Aorta (tissue), 5 donors: ENCODE results near the gene SURF4. TPM values are rescaled to one million over a fixed set of nuclear protein-coding genes. Genes with fewer than 3 reads are reported as not detected.

Experiments
- ATAC-seq: fragments of 200-7000 bp; cut with Tn5 transposase; one replicate; pipeline ENCODE4 v1.9.1; 2022; ENCODE audit warnings: moderate library complexity; ENCODE audit not compliant: low FRiP score
- DNase-seq, 2 donors: peaks; one replicate each; pipeline ENCODE4 v3.0.0-alpha.2; 2020
- H3K27ac ChIP-seq, 2 donors: one replicate each; pipeline ENCODE4 v1.5.1; 2013; ENCODE audit warnings: low read length in 2 of 2, mild to moderate bottlenecking in 2 of 2, moderate library complexity in 2 of 2, control low read depth in 1 of 2, inconsistent platforms in 1 of 2, low read depth in 1 of 2
- H3K27me3 ChIP-seq, 2 donors: one replicate each; pipeline ENCODE4 v1.6.1; 2013; ENCODE audit warnings: control low read depth in 1 of 2, low read length in 1 of 2, mild to moderate bottlenecking in 1 of 2, moderate library complexity in 1 of 2; ENCODE audit not compliant: insufficient read depth in 2 of 2, control insufficient read depth in 1 of 2
- H3K36me3 ChIP-seq, 2 donors: one replicate each; pipeline ENCODE4 v1.6.1; 2013; ENCODE audit warnings: control low read depth in 1 of 2, low read length in 1 of 2, mild to moderate bottlenecking in 1 of 2; ENCODE audit not compliant: insufficient read depth in 2 of 2, control insufficient read depth in 1 of 2
- H3K4me1 ChIP-seq, 2 donors: one replicate each; pipeline ENCODE4 v1.6.1; 2013; ENCODE audit warnings: low read length in 2 of 2, control low read depth in 1 of 2, mild to moderate bottlenecking in 1 of 2, moderate library complexity in 1 of 2; ENCODE audit not compliant: insufficient read depth in 2 of 2, control insufficient read depth in 1 of 2
- H3K4me3 ChIP-seq, 2 donors: one replicate each; pipeline ENCODE4 v1.5.1; 2013; ENCODE audit warnings: low read length in 2 of 2, control low read depth in 1 of 2, mild to moderate bottlenecking in 1 of 2
- H3K9me3 ChIP-seq: one replicate; pipeline ENCODE4 v1.6.1; 2013; ENCODE audit warnings: mild to moderate bottlenecking, low read length; ENCODE audit not compliant: control insufficient read depth
- WGBS, 2 donors: extraction: QIAGEN DNeasy Blood & Tissue Kit; methylation state at CpG; one replicate each; pipeline ENCODE4 v1.1.7; 2013; 5-methylcytosine and 5-hydroxymethylcytosine counted together
- intact Hi-C, 2 donors: fragments of 100-400 bp; cut with DNase I; formaldehyde crosslinking; loops; one replicate each; pipeline versions ENCODE4 v1.14.2 to v1.15.0; 2022
- polyA plus RNA-seq, 2 donors: library from polyadenylated mRNA; stranded (reverse); fragments of 200-250 nt; gene quantifications; one replicate each; pipeline ENCODE4 v1.2.3, GENCODE V29; 2013
- total RNA-seq, 2 donors: library from RNA; stranded (reverse); fragmentation: NEBNext Ultra II Directional; extraction: Animal tissue kit (Norgen Biotek cat#: 25700); gene quantifications; one replicate each; pipeline ENCODE4 v1.2.1, GENCODE V29; 2021
- donor health status: healthy with polysubstance abuse.
- donor health status: Bipolar disorder and iron deficiency.
- donor health status: DM: no; HTN: no; CAD: no.
- donor health status: DM: no; HTN: no; CAD: no.
- donor health status: DM: yes; HTN: yes; CAD: no.

The SURF4 gene
- total and polyA plus RNA-seq, 4 donors = 42.3 to 123 (median 92.7) TPM

GRCh38 chr9:133354766-133355165 lies 21.1 kb downstream of the SURF4 start:
- H3K4me1 ChIP-seq = no peaks in the 10 kb centered on the region
- no peak overlapping the region for H3K27ac ChIP-seq
- 75 to 83% methylated on average over 7 of the region's 7 CpGs for WGBS, 2 donors
- DNase-seq (no peak), ATAC-seq (no peak)
- intact Hi-C loops = loop anchor here (5.0 to 10.0 kb wide), 2 partner anchors 60 to 63 kb away; partner anchors contain the start of gene REXO4 (in 2 of the 2)
- H3K4me3 ChIP-seq = no peak overlapping the region
- H3K36me3 ChIP-seq = peaks cover 0 to 7% of the 10 kb centered on the region in 2 donors
- H3K27me3 ChIP-seq = no peaks in the 10 kb centered on the region
- no peaks in the 10 kb centered on the region for H3K9me3 ChIP-seq

- peaks cover 0 to 7% of the 10 kb centered on the region in 2 donors for H3K36me3 ChIP-seq
- intact Hi-C loops = loop anchor here in 1 of 2 donors (10.0 kb wide), 1 partner anchor 61 kb away; the partner anchor contains the start of gene REXO4
- H3K9me3 ChIP-seq = no peaks in the 10 kb centered on the region
- no peak overlapping the region for H3K4me3 ChIP-seq
- no peak overlapping the region for H3K27ac ChIP-seq
- no peak for ATAC-seq
- no peak for DNase-seq
- H3K4me1 ChIP-seq = no peaks in the 10 kb centered on the region
- WGBS, 2 donors = 81 to 89% methylated on average over 5 of the region's 5 CpGs
- H3K27me3 ChIP-seq = no peaks in the 10 kb centered on the region
These were observed 22.3 kb downstream of the SURF4 start for GRCh38 chr9:133353548-133353947.

- Histone ChIP-seq H3K27me3 (no peaks in the 10 kb centered on the region), H3K36me3 (peaks cover 0 to 7% of the 10 kb centered on the region in 2 donors), H3K4me3 (no peak overlapping the region), H3K27ac (no peak overlapping the region), H3K9me3 (no peaks in the 10 kb centered on the region), H3K4me1 (no peaks in the 10 kb centered on the region)
- ATAC-seq (no peak), DNase-seq (no peak)
- intact Hi-C loops = loop anchor here in 1 of 2 donors (10.0 kb wide), 1 partner anchor 62 kb away; the partner anchor contains the start of gene REXO4
- 65 to 67% methylated on average over 8 of the region's 8 CpGs for WGBS, 2 donors
These were observed 23.1 kb downstream of the SURF4 start for GRCh38 chr9:133352635-133353340.

GRCh38 chr9:133351908-133352634 lies 23.8 kb downstream of the SURF4 start:
- no peaks in the 10 kb centered on the region for H3K9me3 ChIP-seq
- no peak overlapping the region for H3K27ac ChIP-seq

GRCh38 chr9:133351526-133351907 lies 24.3 kb downstream of the SURF4 start:
- ATAC-seq = no peak
- no peak overlapping the region for H3K4me3 ChIP-seq
- no peaks in the 10 kb centered on the region for H3K27me3 ChIP-seq
- peaks cover 0 to 1% of the 10 kb centered on the region in 2 donors for H3K4me1 ChIP-seq
- intact Hi-C loops = loop anchor here in 1 of 2 donors (10.0 kb wide), 1 partner anchor 63 kb away; the partner anchor contains the start of gene REXO4
- H3K36me3 ChIP-seq = peaks cover 0 to 7% of the 10 kb centered on the region in 2 donors
- 77 to 87% methylated on average over 3 of the region's 3 CpGs for WGBS, 2 donors
- DNase-seq = no peak
- H3K9me3 ChIP-seq = no peaks in the 10 kb centered on the region
- H3K27ac ChIP-seq = no peak overlapping the region

More at GRCh38 chr9:133351908-133352634, 23.8 kb downstream of the SURF4 start:
- ATAC-seq (no peak), DNase-seq (peak in 1 of 2 donors; percentile 61)
- intact Hi-C loops = loop anchor here in 1 of 2 donors (10.0 kb wide), 1 partner anchor 63 kb away; the partner anchor contains the start of gene REXO4
- H3K27me3 ChIP-seq = no peaks in the 10 kb centered on the region
- peaks cover 0 to 7% of the 10 kb centered on the region in 2 donors for H3K36me3 ChIP-seq
- no peak overlapping the region for H3K4me3 ChIP-seq
- H3K4me1 ChIP-seq = no peaks in the 10 kb centered on the region
- WGBS, 2 donors = 67 to 72% methylated on average over 14 of the region's 14 CpGs

DNA sequence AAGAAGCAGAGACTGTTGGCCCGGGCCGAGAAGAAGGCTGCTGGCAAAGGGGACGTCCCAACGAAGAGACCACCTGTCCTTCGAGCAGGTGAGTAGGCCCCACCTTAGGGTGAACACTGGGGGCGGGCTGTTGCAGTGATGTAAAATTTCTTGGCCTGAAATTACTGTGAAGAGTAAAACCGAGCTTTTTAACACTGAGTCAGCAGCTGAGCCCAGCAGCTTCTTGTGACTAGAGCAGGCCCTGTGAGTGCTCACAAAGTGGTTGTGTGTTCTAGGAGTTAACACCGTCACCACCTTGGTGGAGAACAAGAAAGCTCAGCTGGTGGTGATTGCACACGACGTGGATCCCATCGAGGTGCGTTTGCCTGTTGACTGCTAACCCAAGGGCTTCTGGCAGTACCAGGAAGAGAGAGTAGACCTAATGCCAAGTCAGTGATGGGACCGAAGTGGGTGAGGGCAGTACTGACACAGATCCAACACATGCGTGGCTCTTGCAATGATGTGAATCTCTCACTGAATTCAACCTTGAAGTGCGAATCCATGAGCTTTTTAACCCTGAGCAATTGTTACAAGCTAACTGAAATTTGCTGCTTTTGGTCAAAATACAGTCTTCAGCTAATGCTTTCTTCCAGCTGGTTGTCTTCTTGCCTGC lies 25.8 kb downstream of the SURF4 start:
- ATAC-seq (no peak), DNase-seq (peak in 1 of 2 donors; percentile 39)
- 79 to 81% methylated on average over 15 of the region's 15 CpGs for WGBS, 2 donors
- Histone ChIP-seq H3K36me3 (peaks cover 0 to 7% of the 10 kb centered on the region in 2 donors), H3K27me3 (no peaks in the 10 kb centered on the region), H3K9me3 (no peaks in the 10 kb centered on the region), H3K4me3 (no peak overlapping the region), H3K27ac (no peak overlapping the region), H3K4me1 (peaks cover 0 to 3% of the 10 kb centered on the region in 2 donors)
- intact Hi-C loops = loop anchor here (10.0 kb wide), 2 partner anchors 65 to 665 kb away; partner anchors contain the start of gene REXO4 (in 1 of the 2)

GRCh38 chr9:133348718-133349573 lies 26.9 kb downstream of the SURF4 start:
- intact Hi-C loops = loop anchor here in 1 of 2 donors (10.0 kb wide), 1 partner anchor 666 kb away; no protein-coding TSS in a partner anchor
- peaks cover 0 to 7% of the 10 kb centered on the region in 2 donors for H3K36me3 ChIP-seq

More at GRCh38 chr9:133348718-133349573, 26.9 kb downstream of the SURF4 start:
- DNase-seq (no peak), ATAC-seq (no peak)
- Histone ChIP-seq H3K4me3 (peak overlapping the region; percentile 10 to 93), H3K27me3 (no peaks in the 10 kb centered on the region), H3K9me3 (no peaks in the 10 kb centered on the region), H3K4me1 (peaks cover 0 to 3% of the 10 kb centered on the region in 2 donors), H3K27ac (peak overlapping the region; percentile 25 to 79)
- 19 to 20% methylated on average over 25 of the region's 25 CpGs for WGBS, 2 donors
